Spinal cord (tissue), 10 donors: ENCODE measurements around the gene OR6K6. TPM values are rescaled to one million over a fixed set of nuclear protein-coding genes. Genes with fewer than 3 reads are reported as not detected.

Experiments used
- DNase-seq, 6 donors: peaks; one replicate each; pipeline versions ENCODE4 v3.0.0 to v3.0.0-alpha.2; 2013 to 2015; ENCODE audit warnings: low spot score in 6 of 6, low read depth in 4 of 6
- H3K27ac ChIP-seq: one replicate; pipeline ENCODE4 v1.5.1; 2013; ENCODE audit warnings: low read depth, low read length, control low read depth
- H3K27me3 ChIP-seq: one replicate; pipeline ENCODE4 v1.6.1; 2013; ENCODE audit warnings: low read length; ENCODE audit not compliant: control insufficient read depth, insufficient read depth
- H3K36me3 ChIP-seq: one replicate; pipeline ENCODE4 v1.6.1; 2013; ENCODE audit warnings: low read length; ENCODE audit not compliant: control insufficient read depth, insufficient read depth
- H3K4me1 ChIP-seq: one replicate; pipeline ENCODE4 v1.6.1; 2013; ENCODE audit warnings: low read length; ENCODE audit not compliant: control insufficient read depth, insufficient read depth
- H3K4me3 ChIP-seq: one replicate; pipeline ENCODE4 v1.5.1; 2013; ENCODE audit warnings: low read depth, low read length, control low read depth
- H3K9me3 ChIP-seq: one replicate; pipeline ENCODE4 v1.6.1; 2013; ENCODE audit warnings: low read length; ENCODE audit not compliant: control insufficient read depth, insufficient read depth
- WGBS: methylation state at CpG from one replicate; pipeline ENCODE4 v1.1.5; 2013; ENCODE audit warnings: missing lambda C conversion rate; ENCODE audit not compliant: insufficient coverage; 5-methylcytosine and 5-hydroxymethylcytosine counted together
- long read RNA-seq, 4 donors: transcript quantifications; one replicate each; lab custom pipeline, GENCODE V29; 2026
- polyA plus RNA-seq, 2 donors: library from polyadenylated mRNA; unstranded; fragments of 120-200 nt; gene quantifications; one replicate each; pipeline ENCODE4 v1.2.1, GENCODE V29; 2013; ENCODE audit not compliant: insufficient read length in 2 of 2
- total RNA-seq, 2 donors: library from RNA; depleted of rRNA in 1 of 2; stranded (reverse); fragments of 120-200 nt in 1 of 2; fragments of >200 nt in 1 of 2; gene quantifications; one replicate each; pipeline versions ENCODE4 v1.2.3 to v1.2.4, GENCODE V29; 2013 to 2014
- donor health status: healthy.

The OR6K6 gene, protein sequence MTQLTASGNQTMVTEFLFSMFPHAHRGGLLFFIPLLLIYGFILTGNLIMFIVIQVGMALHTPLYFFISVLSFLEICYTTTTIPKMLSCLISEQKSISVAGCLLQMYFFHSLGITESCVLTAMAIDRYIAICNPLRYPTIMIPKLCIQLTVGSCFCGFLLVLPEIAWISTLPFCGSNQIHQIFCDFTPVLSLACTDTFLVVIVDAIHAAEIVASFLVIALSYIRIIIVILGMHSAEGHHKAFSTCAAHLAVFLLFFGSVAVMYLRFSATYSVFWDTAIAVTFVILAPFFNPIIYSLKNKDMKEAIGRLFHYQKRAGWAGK
- total RNA-seq (not detected), polyA plus RNA-seq (not detected)
- long read RNA-seq, donor 1 = 0 reads
- long read RNA-seq, donor 2 = 0 reads
- long read RNA-seq, donor 3 = 0 reads
- long read RNA-seq, donor 4 = 0 reads

GRCh38 chr1:158754420-158754819, at the start of gene OR6K6:
TSS of gene OR6K6 (plus strand) at chr1:158754720. CDS start at chr1:158754888, 168 bp downstream.
- no peak for DNase-seq
- Histone ChIP-seq H3K4me3 (no peak within 1 kb of the TSS), H3K27ac (no peak within 1 kb of the TSS), H3K27me3 (no peaks in the 10 kb centered on the region), H3K36me3 (no peaks in the 10 kb centered on the region), H3K4me1 (no peaks in the 10 kb centered on the region), H3K9me3 (no peaks in the 10 kb centered on the region)
- WGBS = no CpG with 5 or more reads among the region's 2 CpGs

- Histone ChIP-seq H3K27me3 (no peaks in the 10 kb centered on the region), H3K4me3 (no peak overlapping the region), H3K27ac (no peak overlapping the region), H3K4me1 (no peaks in the 10 kb centered on the region), H3K36me3 (no peaks in the 10 kb centered on the region), H3K9me3 (no peaks in the 10 kb centered on the region)
- WGBS = no CpG with 5 or more reads among the region's 2 CpGs
- DNase-seq = no peak
Observed at GRCh38 chr1:158706096-158706495, 48.4 kb upstream of the OR6K6 start.

DNA sequence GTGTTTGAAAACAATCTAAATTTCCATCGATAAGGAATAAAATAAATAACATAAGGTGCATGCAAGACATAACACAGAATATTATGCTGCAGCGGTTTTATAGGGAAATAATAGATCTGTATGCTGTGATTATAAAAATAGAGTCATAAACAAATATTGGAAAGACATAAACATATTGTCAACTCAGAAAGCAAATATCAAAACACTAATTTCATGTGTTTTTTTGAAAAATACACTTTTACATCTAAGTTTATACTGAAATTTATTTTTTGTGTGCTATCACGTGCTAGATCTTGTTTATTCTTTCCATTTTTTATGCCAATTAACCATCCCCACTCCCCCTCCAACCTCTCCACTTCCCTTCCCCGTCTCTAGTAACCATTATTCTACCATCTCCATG, 43.4 kb upstream of the OR6K6 start:
- no peaks in the 10 kb centered on the region for H3K9me3 ChIP-seq
- no peak overlapping the region for H3K4me3 ChIP-seq
- H3K4me1 ChIP-seq = no peaks in the 10 kb centered on the region
- 50% methylated on average over 1 of the region's 4 CpGs for WGBS
- no peak for DNase-seq
- H3K27ac ChIP-seq = no peak overlapping the region
- no peaks in the 10 kb centered on the region for H3K27me3 ChIP-seq
- no peaks in the 10 kb centered on the region for H3K36me3 ChIP-seq

DNA sequence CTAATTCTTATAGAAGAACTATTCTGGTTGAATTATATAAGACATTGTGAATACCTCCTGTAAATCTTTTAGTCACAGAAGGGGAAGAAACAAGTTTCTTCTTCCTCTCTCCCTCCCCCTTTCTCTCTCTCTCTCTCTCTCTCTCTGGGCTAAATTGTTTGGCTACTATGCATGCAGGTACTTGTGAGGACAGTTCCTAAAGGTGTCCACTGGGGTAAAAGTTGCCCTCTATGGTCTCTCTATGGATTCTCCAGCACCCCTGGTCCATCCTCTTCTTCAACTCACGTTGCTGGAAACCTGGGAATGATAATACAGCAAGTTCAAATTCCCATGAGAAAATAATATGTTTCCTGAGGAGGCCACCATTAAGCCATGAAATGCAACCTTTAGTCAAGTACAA, 39.8 kb upstream of the OR6K6 start:
- Histone ChIP-seq H3K4me1 (no peaks in the 10 kb centered on the region), H3K27me3 (no peaks in the 10 kb centered on the region), H3K9me3 (no peaks in the 10 kb centered on the region), H3K4me3 (no peak overlapping the region), H3K27ac (no peak overlapping the region), H3K36me3 (no peaks in the 10 kb centered on the region)
- DNase-seq = no peak
- no CpG with 5 or more reads among the region's 1 CpG for WGBS

GRCh38 chr1:158716335-158716734, 38.2 kb upstream of the OR6K6 start:
- no peak for DNase-seq
- no CpG with 5 or more reads among the region's 1 CpG for WGBS
- H3K4me3 ChIP-seq = no peak overlapping the region
- no peaks in the 10 kb centered on the region for H3K4me1 ChIP-seq
- no peak overlapping the region for H3K27ac ChIP-seq
- H3K36me3 ChIP-seq = no peaks in the 10 kb centered on the region
- no peaks in the 10 kb centered on the region for H3K9me3 ChIP-seq
- H3K27me3 ChIP-seq = no peaks in the 10 kb centered on the region

DNA sequence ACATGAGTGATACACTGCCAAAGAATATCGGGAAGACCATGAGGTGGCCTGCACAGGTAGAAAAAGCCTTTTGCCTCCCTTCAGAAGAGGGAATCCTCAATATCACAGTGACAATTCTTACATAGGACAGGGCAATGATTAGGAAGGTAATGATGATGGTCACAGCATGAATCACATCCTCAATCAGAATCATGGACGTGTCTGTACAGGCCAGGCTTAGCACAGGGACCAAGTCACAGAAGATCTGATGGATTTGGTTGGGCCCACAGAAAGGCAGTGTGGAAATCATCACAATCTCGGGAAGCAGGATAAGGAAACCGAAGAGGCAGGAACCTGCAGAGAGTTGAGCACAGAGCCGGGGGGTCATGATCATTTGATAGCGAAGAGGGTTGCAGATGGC, 37.2 kb upstream of the OR6K6 start:
- Histone ChIP-seq H3K9me3 (no peaks in the 10 kb centered on the region), H3K36me3 (no peaks in the 10 kb centered on the region), H3K27ac (no peak overlapping the region), H3K4me3 (no peak overlapping the region), H3K4me1 (no peaks in the 10 kb centered on the region), H3K27me3 (no peaks in the 10 kb centered on the region)
- DNase-seq = no peak
- WGBS = 93% methylated on average over 5 of the region's 6 CpGs

DNA sequence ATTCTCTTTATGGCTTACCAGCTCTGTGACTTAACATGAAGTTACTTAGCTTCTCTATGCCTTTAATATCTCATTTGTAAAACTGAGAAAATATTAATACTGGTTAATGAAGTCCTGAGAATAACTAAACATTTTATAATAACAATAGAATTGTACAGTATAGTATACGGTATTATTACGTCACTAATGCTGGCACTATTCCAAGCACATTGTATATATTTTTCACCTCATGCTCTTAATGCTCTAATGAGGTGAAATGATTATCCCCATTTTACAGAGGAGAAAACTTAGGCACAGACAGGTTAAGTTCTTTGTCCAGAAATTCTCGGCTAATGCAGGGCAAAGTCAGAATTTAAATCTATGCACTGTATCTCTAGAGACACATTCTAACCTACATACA, 34.9 kb upstream of the OR6K6 start:
- Histone ChIP-seq H3K4me1 (no peaks in the 10 kb centered on the region), H3K36me3 (no peaks in the 10 kb centered on the region), H3K27me3 (no peaks in the 10 kb centered on the region), H3K27ac (no peak overlapping the region), H3K9me3 (no peaks in the 10 kb centered on the region), H3K4me3 (no peak overlapping the region)
- no CpG with 5 or more reads among the region's 3 CpGs for WGBS
- DNase-seq = no peak

DNA sequence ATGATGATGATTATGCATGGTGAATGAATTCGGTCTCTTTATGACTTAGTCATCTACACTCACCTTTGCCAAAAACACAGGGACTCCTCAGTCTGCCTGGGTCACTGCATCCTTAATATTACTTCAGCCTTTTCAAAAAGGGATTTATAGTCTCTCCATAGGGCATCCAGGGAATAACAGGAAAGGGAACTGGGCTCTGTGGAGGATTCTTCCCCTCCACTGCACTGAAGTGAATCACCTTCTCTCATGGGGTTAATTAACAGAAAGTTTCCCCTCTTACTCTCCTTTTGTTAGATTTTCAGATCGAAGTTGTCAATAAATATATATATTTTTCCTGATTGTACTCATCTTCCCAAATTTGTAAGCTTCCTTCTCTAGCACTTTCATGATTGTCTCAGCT, 33.9 kb upstream of the OR6K6 start, which contains the start of gene OR6K3:
Gene OR6K3, minus strand, starts transcription at position 101 of the 400 bp plus-strand sequence. CDS start 2,605 bp downstream, outside the sequence.
- no peak for DNase-seq
- Histone ChIP-seq H3K4me1 (no peaks in the 10 kb centered on the region), H3K27ac (no peak within 1 kb of the TSS), H3K9me3 (no peaks in the 10 kb centered on the region), H3K27me3 (no peaks in the 10 kb centered on the region), H3K4me3 (no peak within 1 kb of the TSS), H3K36me3 (no peaks in the 10 kb centered on the region)
- no CpG with 5 or more reads among the region's 2 CpGs for WGBS

GRCh38 chr1:158724442-158724841, 30.1 kb upstream of the OR6K6 start:
- DNase-seq = no peak
- WGBS = 94% methylated on average over 5 of the region's 5 CpGs
- Histone ChIP-seq H3K4me1 (no peaks in the 10 kb centered on the region), H3K36me3 (no peaks in the 10 kb centered on the region), H3K27ac (no peak overlapping the region), H3K9me3 (no peaks in the 10 kb centered on the region), H3K4me3 (no peak overlapping the region), H3K27me3 (no peaks in the 10 kb centered on the region)
